ENCODE measurements around the gene CEMP1. TPM values are rescaled to one million over a fixed set of nuclear protein-coding genes. Genes with fewer than 3 reads are reported as not detected.

The CEMP1 gene
- total RNA-seq, 1 donor from 2014 or later, result not detected

DNA sequence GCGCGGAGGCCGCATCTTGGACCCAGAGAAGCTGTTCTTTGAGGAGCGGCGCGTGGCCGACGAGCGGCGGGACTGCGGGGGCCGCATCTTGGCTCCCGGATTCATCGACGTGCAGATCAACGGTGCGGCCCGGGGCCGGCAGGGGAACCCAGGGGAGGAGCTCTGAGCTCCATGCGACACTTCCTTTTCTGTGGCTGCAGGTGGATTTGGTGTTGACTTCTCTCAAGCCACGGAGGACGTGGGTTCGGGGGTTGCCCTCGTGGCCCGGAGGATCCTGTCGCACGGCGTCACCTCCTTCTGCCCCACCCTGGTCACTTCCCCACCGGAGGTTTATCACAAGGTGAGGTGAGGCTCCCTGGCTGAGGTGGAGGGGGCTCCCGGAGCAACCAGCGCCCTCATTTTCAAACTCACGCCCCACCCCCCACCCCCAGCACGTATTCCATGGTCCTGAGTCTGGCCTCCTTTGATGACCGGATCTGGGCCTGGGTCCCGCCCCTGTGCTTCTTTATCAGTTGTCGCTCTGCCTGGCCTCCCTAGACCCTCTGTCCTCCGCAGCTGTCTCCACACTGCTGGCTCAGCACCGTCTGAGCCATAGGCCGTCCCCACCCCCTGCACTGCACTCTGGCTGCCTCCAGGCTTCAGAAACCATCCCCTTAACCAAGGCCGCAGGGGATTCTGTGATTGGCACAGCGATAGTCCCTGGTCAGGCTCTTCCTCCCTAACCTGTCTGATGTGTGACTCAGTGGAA, 10.2 kb downstream of the CEMP1 start:
- Mint-ChIP-seq H3K4me3 (ENCODE audit: unreplicated experiment) (peak overlapping the region; percentile 89), H3K9me3 (ENCODE audit: unreplicated experiment) (no peaks in the 10 kb centered on the region), H3K4me1 (ENCODE audit: unreplicated experiment) (peaks cover 29% of the 10 kb centered on the region), H3K36me3 (ENCODE audit: low read depth, unreplicated experiment) (peaks cover 26% of the 10 kb centered on the region), H3K27ac (ENCODE audit: unreplicated experiment) (no peak overlapping the region), H3K27me3 (ENCODE audit: unreplicated experiment) (peaks cover 23% of the 10 kb centered on the region)
- TF ChIP-seq, protein P1, sequence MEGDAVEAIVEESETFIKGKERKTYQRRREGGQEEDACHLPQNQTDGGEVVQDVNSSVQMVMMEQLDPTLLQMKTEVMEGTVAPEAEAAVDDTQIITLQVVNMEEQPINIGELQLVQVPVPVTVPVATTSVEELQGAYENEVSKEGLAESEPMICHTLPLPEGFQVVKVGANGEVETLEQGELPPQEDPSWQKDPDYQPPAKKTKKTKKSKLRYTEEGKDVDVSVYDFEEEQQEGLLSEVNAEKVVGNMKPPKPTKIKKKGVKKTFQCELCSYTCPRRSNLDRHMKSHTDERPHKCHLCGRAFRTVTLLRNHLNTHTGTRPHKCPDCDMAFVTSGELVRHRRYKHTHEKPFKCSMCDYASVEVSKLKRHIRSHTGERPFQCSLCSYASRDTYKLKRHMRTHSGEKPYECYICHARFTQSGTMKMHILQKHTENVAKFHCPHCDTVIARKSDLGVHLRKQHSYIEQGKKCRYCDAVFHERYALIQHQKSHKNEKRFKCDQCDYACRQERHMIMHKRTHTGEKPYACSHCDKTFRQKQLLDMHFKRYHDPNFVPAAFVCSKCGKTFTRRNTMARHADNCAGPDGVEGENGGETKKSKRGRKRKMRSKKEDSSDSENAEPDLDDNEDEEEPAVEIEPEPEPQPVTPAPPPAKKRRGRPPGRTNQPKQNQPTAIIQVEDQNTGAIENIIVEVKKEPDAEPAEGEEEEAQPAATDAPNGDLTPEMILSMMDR (IDR thresholded peaks at IDR 0.05; ENCODE audit: unreplicated experiment), result no peak
- no peak for DNase-seq (ENCODE audit: low spot score)

DNA sequence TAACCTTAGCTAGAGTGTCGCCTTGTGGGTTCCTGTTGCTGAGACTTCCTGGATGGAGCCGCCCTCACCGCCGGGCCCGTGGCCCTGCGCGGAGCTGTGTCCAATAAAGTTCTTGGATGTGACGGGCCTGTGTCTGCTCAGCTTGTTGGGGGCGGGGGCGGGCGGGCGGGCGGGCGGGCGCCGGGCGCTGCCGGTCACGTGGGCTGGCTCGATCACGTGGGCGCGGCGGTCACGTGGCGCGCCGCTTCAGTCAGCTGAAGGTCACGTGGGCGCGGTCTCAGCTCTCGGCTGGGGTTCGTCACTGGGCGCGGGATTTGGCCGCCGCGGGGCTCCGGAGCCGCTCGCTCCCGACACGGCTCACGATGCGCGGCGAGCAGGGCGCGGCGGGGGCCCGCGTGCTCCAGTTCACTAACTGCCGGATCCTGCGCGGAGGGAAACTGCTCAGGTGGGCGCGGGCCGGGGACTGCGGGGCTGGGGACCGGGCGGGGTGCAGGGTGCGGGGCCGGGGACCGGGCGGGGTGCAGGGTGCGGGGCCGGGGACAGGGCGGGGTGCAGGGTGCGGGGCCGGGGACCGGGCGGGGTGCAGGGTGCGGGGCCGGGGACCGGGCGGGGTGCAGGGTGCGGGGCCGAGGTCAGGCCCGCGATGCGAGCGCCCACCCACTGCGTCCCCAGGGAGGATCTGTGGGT, 11.0 kb downstream of the CEMP1 start, which contains the start of gene AMDHD2:
Gene AMDHD2, plus strand, starts transcription at position 275 of the 687 bp plus-strand sequence. Its CDS starts 88 bp downstream, at position 363.
- Mint-ChIP-seq H3K4me1 (ENCODE audit: unreplicated experiment) (peaks cover 37% of the 10 kb centered on the region), H3K27me3 (ENCODE audit: unreplicated experiment) (peaks cover 30% of the 10 kb centered on the region), H3K27ac (ENCODE audit: unreplicated experiment) (peak within 1 kb of the TSS; percentile 92), H3K9me3 (ENCODE audit: unreplicated experiment) (no peaks in the 10 kb centered on the region), H3K36me3 (ENCODE audit: low read depth, unreplicated experiment) (peaks cover 30% of the 10 kb centered on the region), H3K4me3 (ENCODE audit: unreplicated experiment) (peak within 1 kb of the TSS; percentile 89)
- DNase-seq (ENCODE audit: low spot score), result peak; percentile 91
- TF ChIP-seq, protein P1 (IDR thresholded peaks at IDR 0.05; ENCODE audit: unreplicated experiment), result no peak

DNA sequence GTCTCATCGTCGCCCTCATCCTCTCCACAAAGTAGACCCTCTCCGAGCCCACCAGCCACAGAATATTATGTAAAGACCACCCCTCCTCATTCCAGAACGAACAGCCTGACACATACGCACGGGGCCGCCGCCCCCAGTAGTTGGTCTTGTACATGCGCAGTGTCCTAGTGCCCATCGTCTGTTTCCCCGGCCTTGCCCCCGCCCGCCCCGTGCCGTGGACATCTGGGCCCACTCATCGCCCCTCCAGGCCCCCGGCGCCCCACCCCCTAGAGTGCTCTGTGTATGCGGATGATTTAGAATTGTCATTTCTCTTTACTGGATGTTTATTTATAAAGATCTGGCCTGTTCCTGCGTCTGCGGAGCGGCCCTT, 11.5 kb downstream of the CEMP1 start:
- TF ChIP-seq, protein P1 (IDR thresholded peaks at IDR 0.05; ENCODE audit: unreplicated experiment), result no peak
- Mint-ChIP-seq H3K27ac (ENCODE audit: unreplicated experiment) (peak overlapping the region; percentile 92), H3K4me3 (ENCODE audit: unreplicated experiment) (peak overlapping the region; percentile 86), H3K36me3 (ENCODE audit: low read depth, unreplicated experiment) (peaks cover 26% of the 10 kb centered on the region), H3K4me1 (ENCODE audit: unreplicated experiment) (peaks cover 42% of the 10 kb centered on the region), H3K9me3 (ENCODE audit: unreplicated experiment) (no peaks in the 10 kb centered on the region), H3K27me3 (ENCODE audit: unreplicated experiment) (peaks cover 34% of the 10 kb centered on the region)
- no peak for DNase-seq (ENCODE audit: low spot score)

DNA sequence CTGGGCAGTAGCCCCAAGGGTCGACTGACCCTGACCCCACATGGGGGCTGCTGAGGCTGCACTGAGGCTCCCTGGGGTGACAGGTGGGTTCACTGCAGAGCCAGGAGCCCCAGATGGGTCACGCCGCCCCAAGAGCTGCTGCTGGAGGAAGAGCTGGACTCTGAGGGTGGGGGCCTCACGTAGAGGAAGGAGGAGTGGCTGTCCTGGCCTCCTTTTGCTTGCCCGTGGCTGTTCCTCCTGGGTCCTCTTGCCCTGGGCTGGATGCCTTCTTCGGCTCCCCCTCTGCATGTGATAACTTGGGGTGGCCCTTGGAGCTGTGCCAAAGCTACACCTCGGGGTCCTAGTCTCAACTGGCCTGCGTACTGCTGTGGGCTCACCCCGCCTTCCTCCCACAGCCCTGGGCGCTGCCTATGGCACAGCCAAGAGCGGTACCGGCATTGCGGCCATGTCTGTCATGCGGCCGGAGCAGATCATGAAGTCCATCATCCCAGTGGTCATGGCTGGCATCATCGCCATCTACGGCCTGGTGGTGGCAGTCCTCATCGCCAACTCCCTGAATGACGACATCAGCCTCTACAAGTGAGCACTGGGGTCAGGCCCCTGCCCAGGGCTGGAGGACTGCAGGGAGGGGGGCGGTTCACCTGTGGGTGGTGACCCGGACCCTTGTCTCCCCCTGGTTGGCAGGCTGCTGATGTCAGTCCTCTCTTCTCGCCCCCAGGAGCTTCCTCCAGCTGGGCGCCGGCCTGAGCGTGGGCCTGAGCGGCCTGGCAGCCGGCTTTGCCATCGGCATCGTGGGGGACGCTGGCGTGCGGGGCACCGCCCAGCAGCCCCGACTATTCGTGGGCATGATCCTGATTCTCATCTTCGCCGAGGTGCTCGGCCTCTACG, 12.1 kb downstream of the CEMP1 start:
- peaks cover 44% of the 10 kb centered on the region for H3K4me1 Mint-ChIP-seq (ENCODE audit: unreplicated experiment)
- H3K4me3 Mint-ChIP-seq (ENCODE audit: unreplicated experiment), result peak overlapping the region; percentile 86
- TF ChIP-seq, protein P1 (IDR thresholded peaks at IDR 0.05; ENCODE audit: unreplicated experiment), result no peak
- no peak for DNase-seq (ENCODE audit: low spot score)
- H3K9me3 Mint-ChIP-seq (ENCODE audit: unreplicated experiment), result no peaks in the 10 kb centered on the region
- H3K27ac Mint-ChIP-seq (ENCODE audit: unreplicated experiment), result peak overlapping the region; percentile 92
- peaks cover 21% of the 10 kb centered on the region for H3K36me3 Mint-ChIP-seq (ENCODE audit: low read depth, unreplicated experiment)
- H3K27me3 Mint-ChIP-seq (ENCODE audit: unreplicated experiment), result peaks cover 36% of the 10 kb centered on the region

Measured in endothelial cell (in vitro differentiated cells).